GM11168 (cell line): ENCODE data around the gene INHBC.

Experiments used
- in situ Hi-C: fragments of 300-500 bp; cut with MboI; formaldehyde crosslinking; loops from one replicate; pipeline ENCODE4 v1.12.0; 2022; ENCODE audit warnings: low sequenced_read_pairs; ENCODE audit not compliant: unreplicated experiment

The INHBC gene

DNA sequence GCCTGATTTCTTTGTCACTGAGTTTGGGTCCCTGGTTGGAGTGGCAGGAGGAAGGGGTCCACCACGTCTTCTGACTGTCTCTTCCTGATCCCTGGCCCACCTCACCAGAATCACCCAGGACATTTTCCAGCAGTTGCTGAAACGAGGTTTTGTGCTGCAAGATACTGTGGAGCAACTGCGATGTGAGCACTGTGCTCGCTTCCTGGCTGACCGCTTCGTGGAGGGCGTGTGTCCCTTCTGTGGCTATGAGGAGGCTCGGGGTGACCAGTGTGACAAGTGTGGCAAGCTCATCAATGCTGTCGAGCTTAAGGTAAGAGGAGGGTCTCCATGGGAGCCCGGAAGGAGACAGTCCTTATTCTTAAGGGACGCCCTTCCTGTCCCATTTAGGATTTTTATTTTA lies 65.6 kb downstream of the INHBC start:
- in situ Hi-C loops: no loop called here
